GM21619 (cell line): ENCODE measurements around the gene NPBWR2.

Source experiments
- ATAC-seq: cut with Tn5 transposase; IDR thresholded peaks from one replicate; pipeline ENCODE4 v1.9.1; 2021; ENCODE audit not compliant: unreplicated experiment

NPBWR2 gene

GRCh38 chr20:64106981-64107735, at the start of gene NPBWR2:
Gene NPBWR2, minus strand, starts transcription at chr20:64107565. Its CDS starts 734 bp downstream, at chr20:64106831.
- no peak for ATAC-seq

DNA sequence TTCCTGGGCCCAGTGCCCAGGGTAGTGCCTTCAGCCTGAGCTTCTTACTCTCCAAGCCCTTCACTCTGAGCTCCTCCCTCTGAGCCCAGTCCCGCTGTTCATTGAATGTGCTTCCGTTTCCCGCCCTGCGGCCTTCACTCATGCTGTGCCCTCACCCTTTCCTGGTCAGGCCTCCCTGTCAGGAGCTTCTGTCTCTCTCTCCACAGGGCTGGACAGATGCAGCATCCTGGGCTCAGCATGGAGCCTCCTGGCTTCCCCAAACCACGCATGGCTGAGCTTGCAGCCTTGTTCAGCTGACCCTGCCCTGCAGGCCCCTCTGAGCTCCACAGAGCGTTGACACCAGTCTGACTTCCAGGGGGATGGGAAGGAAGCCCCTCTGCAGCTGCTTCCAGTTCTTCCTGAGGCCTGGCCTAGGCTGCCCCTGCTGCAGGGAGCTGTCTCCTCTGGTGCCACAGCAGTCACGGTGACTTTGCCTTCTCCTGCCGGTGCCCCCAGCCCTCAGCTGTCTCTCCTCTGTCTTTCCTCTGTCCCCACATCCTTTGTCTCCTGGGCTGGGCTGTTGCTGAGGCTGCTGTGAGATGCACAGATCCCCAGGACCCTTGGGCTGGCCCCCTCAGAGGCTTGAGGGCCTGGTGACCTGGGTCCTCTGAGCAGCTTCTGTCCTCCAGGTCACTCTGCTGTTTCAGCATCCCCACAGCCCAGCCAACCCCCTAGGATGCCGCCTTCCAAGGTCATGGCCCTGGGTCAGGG, 48.9 kb upstream of the NPBWR2 start:
- no peak for ATAC-seq

DNA sequence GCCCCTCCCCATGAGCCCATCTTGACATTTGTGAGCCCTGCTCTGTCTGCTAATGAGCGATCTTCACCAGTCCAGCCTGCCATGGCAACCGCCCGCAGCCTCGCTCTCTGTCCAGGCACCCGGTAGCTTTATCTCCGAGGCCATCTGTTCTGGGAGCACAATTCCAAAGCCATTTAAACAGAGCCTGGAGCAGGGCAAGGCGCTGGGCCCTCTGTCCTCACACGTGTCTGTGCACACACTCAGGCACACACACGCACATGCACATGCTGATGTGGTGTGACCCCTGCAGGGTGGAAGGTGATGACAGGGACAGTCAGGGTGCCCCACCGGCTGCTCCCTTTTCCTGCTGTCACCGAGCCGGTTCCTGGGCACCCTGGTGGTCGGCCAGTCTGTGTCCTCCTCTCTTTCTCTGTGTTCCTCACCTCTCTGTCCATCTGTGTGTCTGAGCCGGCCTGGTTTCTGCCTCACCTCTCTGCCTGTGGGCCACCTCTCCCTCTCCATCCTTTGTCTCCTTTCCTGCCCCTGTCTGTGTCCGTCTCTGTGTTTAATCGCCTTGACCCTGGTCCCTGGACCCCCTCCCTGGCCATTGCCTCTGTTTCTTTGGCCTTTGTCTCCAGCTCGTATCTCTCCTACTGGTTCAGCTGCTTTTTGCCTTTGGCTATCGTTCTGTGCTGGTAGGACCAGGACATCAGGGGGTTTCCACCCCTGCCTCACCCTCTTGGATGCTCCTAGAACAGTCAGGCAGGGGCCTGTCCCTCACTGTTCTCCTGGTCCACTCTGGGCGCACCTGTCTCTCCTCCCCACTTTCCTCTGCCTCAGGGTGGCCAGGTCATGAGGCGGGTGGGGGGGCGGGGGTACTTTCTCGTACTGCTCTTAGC, 48.1 kb upstream of the NPBWR2 start:
- ATAC-seq = no peak

- ATAC-seq = no peak
Measured at GRCh38 chr20:64154590-64155257, 47.4 kb upstream of the NPBWR2 start.

- ATAC-seq = no peak
Measured at GRCh38 chr20:64153861-64154589, 46.7 kb upstream of the NPBWR2 start.

- no peak for ATAC-seq
Measured at GRCh38 chr20:64153410-64153809, 46.0 kb upstream of the NPBWR2 start.

DNA sequence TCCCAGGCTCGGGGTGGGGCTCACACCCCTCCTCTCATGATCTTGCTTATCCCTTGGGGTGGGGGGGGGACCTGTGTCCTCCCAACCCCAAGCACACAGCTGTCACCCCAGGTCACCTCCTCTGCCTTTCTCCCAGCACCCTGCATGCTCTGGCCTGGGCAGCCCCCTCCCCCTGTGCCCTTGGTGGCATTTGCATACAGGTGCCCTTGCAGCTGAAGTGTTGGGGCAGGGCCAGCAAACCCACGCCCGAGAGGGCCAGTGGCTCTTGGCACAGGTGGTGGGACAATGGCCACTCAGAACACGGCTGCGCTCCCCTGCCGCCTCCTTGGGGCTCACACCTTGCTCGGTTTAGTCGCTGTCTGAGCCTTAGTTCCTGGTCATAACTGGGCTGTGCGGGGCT, 45.5 kb upstream of the NPBWR2 start:
- no peak for ATAC-seq

GRCh38 chr20:64151633-64152530, 44.5 kb upstream of the NPBWR2 start:
- no peak for ATAC-seq

DNA sequence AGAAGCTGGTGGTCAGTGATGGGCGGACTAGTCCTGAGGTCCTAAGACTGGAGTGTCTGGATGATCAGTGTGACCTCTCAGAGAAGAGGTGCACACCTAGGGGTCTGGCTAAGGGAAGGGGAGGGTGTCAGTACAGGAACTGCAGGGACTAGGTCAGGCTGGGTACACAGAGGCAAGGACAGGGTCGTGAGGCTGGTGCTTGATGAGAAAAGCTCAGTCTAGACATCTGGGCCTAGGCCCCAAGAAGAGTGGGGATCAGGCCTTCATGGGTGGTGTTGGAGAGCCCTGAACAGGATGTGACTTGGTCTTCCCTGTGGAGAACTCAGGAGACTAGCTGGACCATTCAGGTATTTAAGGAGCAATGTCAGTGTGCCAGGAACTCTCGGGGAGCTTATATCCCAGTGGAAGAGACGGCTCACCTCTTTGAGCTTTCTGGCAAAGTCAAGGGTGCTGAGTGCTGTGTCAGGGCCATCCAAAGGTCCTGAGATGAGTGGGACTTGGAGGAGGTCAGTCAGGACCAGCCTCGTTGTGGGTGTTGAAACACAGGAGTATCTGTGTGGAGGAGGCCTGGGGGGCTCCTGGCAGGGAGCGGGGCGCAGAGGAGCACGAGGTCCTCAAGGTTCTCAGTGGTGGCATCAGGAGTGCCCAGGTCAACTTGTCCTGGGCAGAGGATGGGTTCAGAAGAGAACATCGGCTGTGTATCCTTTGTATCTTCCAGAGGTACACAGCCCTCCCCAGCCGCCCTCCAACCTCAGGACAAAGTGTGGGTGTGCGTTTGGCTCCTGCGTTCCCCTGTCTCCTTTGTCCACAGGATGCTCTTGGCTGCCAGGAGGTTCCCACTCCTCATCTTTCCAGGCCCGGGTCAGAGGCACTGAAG, 43.6 kb upstream of the NPBWR2 start:
- ATAC-seq = no peak

DNA sequence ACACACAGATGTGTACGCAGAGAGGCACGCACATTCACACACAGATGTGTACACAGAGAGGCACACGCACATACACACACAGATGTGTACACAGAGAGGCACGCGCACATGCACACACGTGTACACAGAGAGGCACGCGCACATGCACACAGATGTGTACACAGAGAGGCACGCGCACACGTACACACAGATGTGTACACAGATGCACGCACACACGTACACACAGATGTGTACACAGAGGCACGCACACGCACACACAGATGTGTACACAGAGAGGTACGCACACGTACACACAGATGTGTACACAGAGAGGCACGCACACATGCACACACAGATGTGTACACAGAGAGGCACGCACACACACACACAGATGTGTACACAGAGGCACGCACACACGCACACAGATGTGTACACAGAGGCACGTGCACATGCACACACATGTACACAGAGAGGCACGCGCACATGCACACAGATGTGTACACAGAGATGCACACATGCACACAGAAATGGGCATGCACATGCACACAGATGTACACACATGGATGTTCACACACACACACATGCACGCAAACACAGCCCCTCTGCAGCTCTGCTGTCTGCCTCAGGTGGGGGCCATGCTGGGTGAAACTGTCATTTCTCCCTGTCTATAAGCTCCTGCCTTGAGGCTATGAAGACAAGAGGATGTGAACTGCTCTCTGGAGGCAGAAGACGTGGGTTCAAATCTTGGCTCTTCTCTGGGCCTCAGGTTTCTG, 42.6 kb upstream of the NPBWR2 start:
- ATAC-seq = no peak

- no peak for ATAC-seq
Measured at GRCh38 chr20:64149141-64149540, 41.8 kb upstream of the NPBWR2 start.

DNA sequence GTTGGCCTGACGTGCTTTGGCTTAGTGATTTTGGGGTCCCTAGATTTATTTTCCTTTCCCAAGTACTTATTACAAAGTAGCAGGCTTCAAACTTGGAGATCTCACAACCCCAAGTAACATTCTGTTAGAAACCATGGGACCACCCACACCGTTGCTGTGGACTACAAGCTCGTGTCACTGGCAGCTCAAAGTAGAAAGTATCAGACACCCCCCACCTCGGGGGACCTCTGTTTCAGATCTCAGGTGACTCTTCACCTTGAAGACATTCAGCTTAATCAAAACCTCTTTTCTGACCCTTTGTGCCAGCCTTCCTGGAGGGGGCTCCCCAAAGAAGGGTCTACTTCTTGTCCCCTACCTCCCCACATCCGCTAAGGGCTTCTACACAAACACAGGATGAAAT, 41.2 kb upstream of the NPBWR2 start:
- ATAC-seq = no peak

- ATAC-seq = no peak
Measured at GRCh38 chr20:64146936-64147477, 39.6 kb upstream of the NPBWR2 start.

DNA sequence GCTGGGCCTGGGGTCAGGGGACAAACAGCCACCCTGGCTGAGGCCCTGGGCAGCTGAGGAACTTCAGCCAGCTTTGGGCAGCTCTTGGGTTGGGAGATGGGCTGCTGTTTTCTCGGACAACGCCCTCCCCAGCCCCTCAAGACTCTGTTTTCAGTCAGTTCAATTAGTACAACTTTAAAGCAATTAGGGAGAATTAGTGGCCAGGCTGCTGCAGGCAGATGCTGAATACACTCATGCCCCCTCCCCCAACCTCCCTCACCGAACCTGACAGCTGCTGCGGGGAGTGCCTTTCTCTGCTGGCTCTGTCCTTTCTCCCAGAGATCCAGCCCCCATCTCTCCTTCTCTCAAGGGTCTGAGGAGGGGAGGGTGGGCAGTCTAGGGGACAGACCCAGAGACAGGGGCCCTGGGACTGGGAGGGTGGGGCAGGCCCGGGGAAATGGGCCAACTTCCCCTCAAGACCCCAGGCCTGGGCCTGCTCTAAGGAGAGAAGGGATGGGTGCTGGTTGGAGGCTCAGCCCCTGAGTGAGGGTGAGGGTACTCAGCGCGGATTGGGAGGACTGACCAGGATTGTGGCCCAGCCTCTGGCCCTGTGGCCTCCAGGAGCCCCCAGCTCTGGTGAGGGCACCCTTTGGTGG, 39.1 kb upstream of the NPBWR2 start:
- no peak for ATAC-seq

- ATAC-seq = no peak
Measured at GRCh38 chr20:64145458-64146300, 38.3 kb upstream of the NPBWR2 start.
